ENCODE measurements around the gene OLIG1. TPM values are rescaled to one million over a fixed set of nuclear protein-coding genes. Genes with fewer than 3 reads are reported as not detected.

The OLIG1 gene
- total RNA-seq, 1 experiment from 2014 or later = not detected

- peaks cover 4% of the 10 kb centered on the region for H3K4me1 Mint-ChIP-seq (ENCODE audit: insufficient read depth, unreplicated experiment)
- H3K36me3 Mint-ChIP-seq (ENCODE audit: insufficient read depth, unreplicated experiment) = no peaks in the 10 kb centered on the region
- DNase-seq (ENCODE audit: unreplicated experiment) = no peak
- ChIA-PET POLR2A (no interaction called here), CTCF (no interaction called here)
- peaks cover 24% of the 10 kb centered on the region for H3K27me3 Mint-ChIP-seq (ENCODE audit: insufficient read depth, unreplicated experiment)
- TF ChIP-seq, protein P1, sequence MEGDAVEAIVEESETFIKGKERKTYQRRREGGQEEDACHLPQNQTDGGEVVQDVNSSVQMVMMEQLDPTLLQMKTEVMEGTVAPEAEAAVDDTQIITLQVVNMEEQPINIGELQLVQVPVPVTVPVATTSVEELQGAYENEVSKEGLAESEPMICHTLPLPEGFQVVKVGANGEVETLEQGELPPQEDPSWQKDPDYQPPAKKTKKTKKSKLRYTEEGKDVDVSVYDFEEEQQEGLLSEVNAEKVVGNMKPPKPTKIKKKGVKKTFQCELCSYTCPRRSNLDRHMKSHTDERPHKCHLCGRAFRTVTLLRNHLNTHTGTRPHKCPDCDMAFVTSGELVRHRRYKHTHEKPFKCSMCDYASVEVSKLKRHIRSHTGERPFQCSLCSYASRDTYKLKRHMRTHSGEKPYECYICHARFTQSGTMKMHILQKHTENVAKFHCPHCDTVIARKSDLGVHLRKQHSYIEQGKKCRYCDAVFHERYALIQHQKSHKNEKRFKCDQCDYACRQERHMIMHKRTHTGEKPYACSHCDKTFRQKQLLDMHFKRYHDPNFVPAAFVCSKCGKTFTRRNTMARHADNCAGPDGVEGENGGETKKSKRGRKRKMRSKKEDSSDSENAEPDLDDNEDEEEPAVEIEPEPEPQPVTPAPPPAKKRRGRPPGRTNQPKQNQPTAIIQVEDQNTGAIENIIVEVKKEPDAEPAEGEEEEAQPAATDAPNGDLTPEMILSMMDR (IDR thresholded peaks at IDR 0.05; ENCODE audit: unreplicated experiment) = no peak
- intact Hi-C loops (cut with micrococcal nuclease) = no loop called here
- BruUV-seq (replicated peaks) = no TSS peak
- no peak overlapping the region for H3K4me3 Mint-ChIP-seq (ENCODE audit: unreplicated experiment)
- H3K27ac Mint-ChIP-seq (ENCODE audit: low read depth, unreplicated experiment) = no peak overlapping the region
- H3K9me3 Mint-ChIP-seq (ENCODE audit: unreplicated experiment) = no peaks in the 10 kb centered on the region
These were observed 32.4 kb upstream of the OLIG1 start for GRCh38 chr21:33037501-33037900.

- Mint-ChIP-seq H3K9me3 (ENCODE audit: unreplicated experiment) (no peaks in the 10 kb centered on the region), H3K4me1 (ENCODE audit: insufficient read depth, unreplicated experiment) (peaks cover 12% of the 10 kb centered on the region), H3K27me3 (ENCODE audit: insufficient read depth, unreplicated experiment) (peaks cover 8% of the 10 kb centered on the region), H3K36me3 (ENCODE audit: insufficient read depth, unreplicated experiment) (no peaks in the 10 kb centered on the region), H3K4me3 (ENCODE audit: unreplicated experiment) (no peak overlapping the region), H3K27ac (ENCODE audit: low read depth, unreplicated experiment) (no peak overlapping the region)
- ChIA-PET CTCF (interaction anchor here (0.8 kb wide), 1 partner anchor 56 kb away, joined by 3 read pairs; no protein-coding TSS in a partner anchor), POLR2A (no interaction called here)
- intact Hi-C loops (cut with micrococcal nuclease) = no loop called here
- no peak for DNase-seq (ENCODE audit: unreplicated experiment)
- TF ChIP-seq, protein P1 (IDR thresholded peaks at IDR 0.05; ENCODE audit: unreplicated experiment) = no peak
- BruUV-seq (replicated peaks) = no TSS peak
These were observed 30.4 kb upstream of the OLIG1 start for GRCh38 chr21:33039536-33039935.

GRCh38 chr21:33040215-33040614 lies 29.7 kb upstream of the OLIG1 start:
- Mint-ChIP-seq H3K4me1 (ENCODE audit: insufficient read depth, unreplicated experiment) (peaks cover 12% of the 10 kb centered on the region), H3K9me3 (ENCODE audit: unreplicated experiment) (no peaks in the 10 kb centered on the region), H3K27ac (ENCODE audit: low read depth, unreplicated experiment) (no peak overlapping the region), H3K36me3 (ENCODE audit: insufficient read depth, unreplicated experiment) (no peaks in the 10 kb centered on the region), H3K27me3 (ENCODE audit: insufficient read depth, unreplicated experiment) (peaks cover 11% of the 10 kb centered on the region), H3K4me3 (ENCODE audit: unreplicated experiment) (no peak overlapping the region)
- POLR2A ChIA-PET = interaction anchor here (0.8 kb wide), 1 partner anchor 9 kb away, joined by 3 read pairs; no protein-coding TSS in a partner anchor
- intact Hi-C loops (cut with micrococcal nuclease) = no loop called here
- DNase-seq (ENCODE audit: unreplicated experiment) = no peak
- BruUV-seq (replicated peaks) = no TSS peak
- CTCF ChIA-PET = interaction anchor here (0.8 to 1.4 kb wide), 2 partner anchors 56 to 100 kb away, joined by 3 read pairs; no protein-coding TSS in a partner anchor
- TF ChIP-seq, protein P1 (IDR thresholded peaks at IDR 0.05; ENCODE audit: unreplicated experiment) = no peak

DNA sequence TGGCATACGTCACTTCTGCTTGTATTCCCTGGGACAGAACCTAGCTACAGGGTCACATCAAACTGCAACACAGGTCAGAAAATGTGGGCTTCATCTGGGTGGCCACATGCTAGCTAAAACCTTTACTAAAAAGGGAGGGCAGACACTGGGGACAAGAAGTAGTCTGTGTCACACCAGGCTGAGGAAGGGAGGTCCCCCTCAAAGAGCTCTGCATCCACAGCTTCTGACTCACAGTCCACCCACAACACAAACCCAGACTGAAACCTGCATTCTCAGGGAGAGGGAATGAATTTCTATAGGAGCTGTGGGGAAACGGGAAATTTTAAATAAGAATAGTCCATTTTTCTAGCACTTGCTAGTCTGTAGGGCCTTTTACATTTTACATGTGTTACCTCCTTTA lies 28.0 kb upstream of the OLIG1 start:
- CTCF ChIA-PET = interaction anchor here (1.4 kb wide), 1 partner anchor 85 kb away, joined by 3 read pairs; no protein-coding TSS in a partner anchor
- Mint-ChIP-seq H3K36me3 (ENCODE audit: insufficient read depth, unreplicated experiment) (no peaks in the 10 kb centered on the region), H3K4me1 (ENCODE audit: insufficient read depth, unreplicated experiment) (peaks cover 8% of the 10 kb centered on the region), H3K27me3 (ENCODE audit: insufficient read depth, unreplicated experiment) (peaks cover 29% of the 10 kb centered on the region), H3K4me3 (ENCODE audit: unreplicated experiment) (no peak overlapping the region), H3K9me3 (ENCODE audit: unreplicated experiment) (no peaks in the 10 kb centered on the region), H3K27ac (ENCODE audit: low read depth, unreplicated experiment) (no peak overlapping the region)
- DNase-seq (ENCODE audit: unreplicated experiment) = no peak
- POLR2A ChIA-PET = no interaction called here
- TF ChIP-seq, protein P1 (IDR thresholded peaks at IDR 0.05; ENCODE audit: unreplicated experiment) = no peak
- no TSS peak for BruUV-seq (replicated peaks)
- intact Hi-C loops (cut with micrococcal nuclease) = no loop called here

All from MCF 10A (cell line).